H1 (cell line): Measurements from ENCODE around the gene MYO7B. TPM values are rescaled to one million over a fixed set of nuclear protein-coding genes. Genes with fewer than 3 reads are reported as not detected.

Source experiments
- CTCF ChIA-PET: fragments of 300-600 bp; sonication (Branson Sonifier 250); formaldehyde crosslinking; loops from one replicate; lab custom pipeline; 2021; ENCODE audit not compliant: partially characterized antibody; lab: Charles Lee
- POLR2A ChIA-PET: fragments of 300-600 bp; sonication (Branson Sonifier 250); formaldehyde crosslinking; loops from one replicate; lab custom pipeline; 2021; ENCODE audit warnings: inconsistent platforms; ENCODE audit not compliant: partially characterized antibody; lab: Charles Lee
- DNase-seq, 2 experiments: peaks; one replicate each; pipeline versions ENCODE4 v3.0.0 to v3.0.0-alpha.2; 2010 to 2022; ENCODE audit warnings: low spot score in 2 of 2, low read depth in 1 of 2, mixed read lengths in 1 of 2
- FAIRE-seq: peaks from 2 replicates; lab custom pipeline; 2011; peaks lifted over from hg19 to GRCh38; lab: Jason Lieb, UNC
- H2AFZ ChIP-seq: 2 replicates; pipeline ENCODE4 v1.8.1; 2012; ENCODE audit warnings: low read length, inconsistent platforms
- H2AK5ac ChIP-seq: 2 replicates; pipeline ENCODE4 v1.6.1; 2013; ENCODE audit warnings: low read depth, low read length
- H2BK120ac ChIP-seq: replicated peaks from 2 replicates; pipeline ENCODE3; 2013; ENCODE audit warnings: low read depth, low read length, inconsistent platforms
- H2BK12ac ChIP-seq: 2 replicates; pipeline ENCODE4 v1.6.1; 2013; ENCODE audit warnings: low read depth, low read length
- H2BK15ac ChIP-seq: 2 replicates; pipeline ENCODE4 v1.6.1; 2013; ENCODE audit warnings: low read length
- H2BK20ac ChIP-seq: 2 replicates; pipeline ENCODE4 v1.6.1; 2013; ENCODE audit warnings: low read length
- H2BK5ac ChIP-seq: 2 replicates; pipeline ENCODE4 v1.6.1; 2013; ENCODE audit warnings: low read depth, low read length
- H3K14ac ChIP-seq: 2 replicates; pipeline ENCODE4 v1.6.1; 2013; ENCODE audit warnings: inconsistent platforms; ENCODE audit not compliant: insufficient read length
- H3K18ac ChIP-seq: 2 replicates; pipeline ENCODE4 v1.6.1; 2013; ENCODE audit warnings: low read length; ENCODE audit errors: extremely low read depth
- H3K23ac ChIP-seq: 2 replicates; pipeline ENCODE4 v1.6.1; 2013; ENCODE audit warnings: inconsistent platforms; ENCODE audit not compliant: insufficient read length
- H3K23me2 ChIP-seq: 2 replicates; pipeline ENCODE4 v1.6.1; 2013; ENCODE audit warnings: low read depth, low read length
- H3K27ac ChIP-seq: 2 replicates; pipeline ENCODE4 v1.6.1; 2011; ENCODE audit warnings: low read depth, low read length, inconsistent platforms
- H3K27me3 ChIP-seq, 4 experiments: replicated peaks in 1 of 4; 1 replicate in 1 of 4; 2 replicates in 3 of 4; pipeline versions ENCODE4 v1.6.1 to v1.8.1; 2011 to 2013; ENCODE audit warnings: low read length in 3 of 4, mild to moderate bottlenecking in 3 of 4, inconsistent platforms in 2 of 4, mixed read lengths in 2 of 4, moderate library complexity in 1 of 4; ENCODE audit not compliant: control insufficient read depth in 3 of 4, insufficient read depth in 3 of 4; ENCODE audit errors: extremely low read depth in 1 of 4
- H3K36me3 ChIP-seq, 4 experiments: 2 replicates each; pipeline versions ENCODE4 v1.6.1 to v1.8.1; 2011 to 2013; ENCODE audit warnings: mild to moderate bottlenecking in 4 of 4, low read length in 3 of 4, moderate library complexity in 2 of 4, control low read depth in 1 of 4, inconsistent platforms in 1 of 4; ENCODE audit not compliant: insufficient read depth in 4 of 4, control insufficient read depth in 2 of 4
- H3K4ac ChIP-seq: replicated peaks from 2 replicates; pipeline ENCODE3; 2013; ENCODE audit warnings: low read length, low read depth, mixed read lengths, inconsistent platforms; ENCODE audit not compliant: insufficient read length
- H3K4me1 ChIP-seq, 4 experiments: replicated peaks in 1 of 4; 1 replicate in 1 of 4; 2 replicates in 3 of 4; pipeline versions ENCODE4 v1.6.1 to v1.8.1; 2011 to 2013; ENCODE audit warnings: low read length in 3 of 4, inconsistent platforms in 2 of 4, mixed read lengths in 1 of 4; ENCODE audit not compliant: insufficient read depth in 4 of 4, control insufficient read depth in 3 of 4
- H3K4me2 ChIP-seq, 2 experiments: 2 replicates each; pipeline versions ENCODE4 v1.6.1 to v1.8.1; 2011 to 2013; ENCODE audit warnings: low read depth in 2 of 2, low read length in 2 of 2, control low read depth in 1 of 2, inconsistent platforms in 1 of 2, mild to moderate bottlenecking in 1 of 2; ENCODE audit not compliant: insufficient read depth in 1 of 2
- H3K4me3 ChIP-seq, 4 experiments: fragments of 200-600, 300-600 bp in 1 of 4; sonication (generic), shearing (Covaris generic), sonication (Bioruptor Twin) in 1 of 4; 2 replicates each; pipeline versions ENCODE4 v1.5.1 to v1.8.1; 2011 to 2016; ENCODE audit warnings: low read length in 4 of 4, low read depth in 3 of 4, control low read depth in 2 of 4, inconsistent platforms in 2 of 4, mild to moderate bottlenecking in 2 of 4, mixed read lengths in 1 of 4, moderate library complexity in 1 of 4; ENCODE audit not compliant: insufficient read depth in 2 of 4; ENCODE audit errors: extremely low read depth in 1 of 4
- H3K56ac ChIP-seq: replicated peaks from 2 replicates; pipeline ENCODE3; 2013; ENCODE audit warnings: low read depth, mild to moderate bottlenecking, mixed read lengths, low read length, inconsistent platforms; ENCODE audit not compliant: insufficient read length
- H3K79me1 ChIP-seq: 2 replicates; pipeline ENCODE4 v1.6.1; 2013; ENCODE audit warnings: low read depth, low read length, control low read depth
- H3K79me2 ChIP-seq, 2 experiments: 2 replicates each; pipeline versions ENCODE4 v1.6.1 to v1.8.1; 2012 to 2013; ENCODE audit warnings: low read length in 2 of 2, mild to moderate bottlenecking in 2 of 2, inconsistent platforms in 1 of 2; ENCODE audit not compliant: insufficient read depth in 2 of 2, control insufficient read depth in 1 of 2
- H3K9ac ChIP-seq, 4 experiments: replicated peaks in 1 of 4; 1 replicate in 1 of 4; 2 replicates in 3 of 4; pipeline versions ENCODE4 v1.6.1 to v1.8.1; 2011 to 2013; ENCODE audit warnings: low read depth in 3 of 4, low read length in 3 of 4, control low read depth in 2 of 4, mild to moderate bottlenecking in 2 of 4, moderate library complexity in 2 of 4, inconsistent platforms in 1 of 4; ENCODE audit errors: extremely low read depth in 1 of 4
- H3K9me3 ChIP-seq, 2 experiments: 2 replicates each; pipeline versions ENCODE4 v1.6.1 to v1.8.1; 2012 to 2013; ENCODE audit warnings: mild to moderate bottlenecking in 2 of 2, moderate library complexity in 2 of 2, control low read depth in 1 of 2, inconsistent platforms in 1 of 2, low read depth in 1 of 2, low read length in 1 of 2, mixed read lengths in 1 of 2; ENCODE audit not compliant: insufficient read depth in 2 of 2
- H4K20me1 ChIP-seq, 2 experiments: replicated peaks in 1 of 2; 2 replicates each; pipeline versions ENCODE3 to v1.8.1; 2011 to 2013; ENCODE audit warnings: inconsistent platforms in 2 of 2, low read length in 2 of 2, mild to moderate bottlenecking in 1 of 2; ENCODE audit not compliant: insufficient read depth in 2 of 2, control insufficient read depth in 1 of 2
- H4K5ac ChIP-seq: 2 replicates; pipeline ENCODE4 v1.6.1; 2013; ENCODE audit warnings: low read length, low read depth, mixed read lengths, inconsistent platforms; ENCODE audit not compliant: insufficient read length
- H4K8ac ChIP-seq: 2 replicates; pipeline ENCODE4 v1.8.0; 2013; ENCODE audit warnings: mild to moderate bottlenecking, moderate library complexity, low read length, inconsistent platforms; ENCODE audit not compliant: insufficient read depth; ENCODE audit errors: extremely low read depth
- H4K91ac ChIP-seq: replicated peaks from 2 replicates; pipeline ENCODE3; 2013; ENCODE audit warnings: low read length, mixed read lengths, inconsistent platforms; ENCODE audit not compliant: insufficient read length
- GTF2F1 ChIP-seq: IDR thresholded peaks from 2 replicates; pipeline ENCODE4 v1.6.1; 2012; ENCODE audit warnings: low read depth, low read length, improper control_type of control experiment, borderline replicate concordance
- HDAC6 ChIP-seq: IDR thresholded peaks from one replicate; pipeline ENCODE4 v1.7.1; 2012; ENCODE audit warnings: low read depth, mild to moderate bottlenecking, inconsistent platforms, low read length, moderate library complexity
- PHF8 ChIP-seq: fragments of 200-600 bp; sonication (generic); conservative IDR thresholded peaks from 2 replicates; pipeline ENCODE4 v1.7.1; 2012; ENCODE audit warnings: low read depth, mild to moderate bottlenecking, inconsistent platforms, low read length, moderate library complexity
- RBBP5 ChIP-seq: IDR thresholded peaks from 2 replicates; pipeline ENCODE4 v1.7.1; 2012; ENCODE audit warnings: low read depth, mild to moderate bottlenecking, inconsistent platforms, low read length, moderate library complexity, borderline replicate concordance
- SIRT6 ChIP-seq: IDR thresholded peaks from one replicate; pipeline ENCODE4 v1.7.1; 2012; ENCODE audit warnings: low read length, inconsistent platforms
- TCF12 ChIP-seq: IDR thresholded peaks from 2 replicates; pipeline ENCODE4 v1.6.1; 2011; ENCODE audit warnings: low read depth, mild to moderate bottlenecking, low read length
- TEAD4 ChIP-seq: IDR thresholded peaks from 2 replicates; pipeline ENCODE4 v1.6.1; 2012; ENCODE audit warnings: low read depth, low read length, inconsistent platforms, mixed read lengths
- WGBS, 2 experiments: shearing (Covaris generic) in 1 of 2; methylation state at CpG; one replicate each; pipeline versions ENCODE4 v1.1.6 to v1.1.7; 2013 to 2015; ENCODE audit warnings: low lambda C conversion rate in 2 of 2, mixed read lengths in 2 of 2, inconsistent platforms in 1 of 2, low coverage in 1 of 2, missing lambda C conversion rate in 1 of 2; ENCODE audit not compliant: insufficient replicate concordance in 2 of 2, insufficient coverage in 1 of 2, insufficient read length in 1 of 2; ENCODE audit errors: extremely low coverage in 1 of 2, missing lambda C conversion rate in 1 of 2; 5-methylcytosine and 5-hydroxymethylcytosine counted together
- polyA plus RNA-seq, 7 experiments: library from polyadenylated mRNA; depleted of rRNA in 3 of 7; stranded (reverse) in 5 of 7; unstranded in 2 of 7; fragments of >200 nt in 5 of 7; fragments of 200-250 nt in 2 of 7; gene quantifications; 1 replicate in 5 of 7; 2 replicates in 1 of 7; 4 replicates in 1 of 7; pipeline versions ENCODE4 v1.2.1 to v1.2.3, GENCODE V29; 2011 to 2013; ENCODE audit warnings: missing spikeins in 2 of 7, mixed read lengths in 2 of 7
- total RNA-seq: library from RNA; stranded (reverse); fragmentation: NEBNext Ultra II Directional; extraction: Animal tissue kit (Norgen Biotek cat#: 25700); gene quantifications from 2 replicates; pipeline ENCODE4 v1.2.1, GENCODE V29; 2021

The MYO7B gene
- total and polyA plus RNA-seq, 2 of the 8 experiments (the other 6 are each of a cell fraction or from before 2014, with no cell fraction given), result not detected

- Histone ChIP-seq H3K14ac (no peak overlapping the region), H3K27ac (no peak overlapping the region), H3K79me2 (peaks cover 19 to 75% of the 10 kb centered on the region in 2 experiments), H2BK12ac (no peak overlapping the region), H2AFZ (no peak overlapping the region), H3K23ac (no peak overlapping the region), H3K18ac (no peak overlapping the region), H3K4me1 (peaks cover 0 to 9% (median 7%) of the 10 kb centered on the region in 4 experiments; a peak in 4 of 7 replicates), H3K4ac (no peak overlapping the region), H2AK5ac (no peak overlapping the region), H2BK5ac (no peak overlapping the region), H3K56ac (no peak overlapping the region), H3K4me2 (no peak overlapping the region), H3K27me3 (no peaks in the 10 kb centered on the region), H4K20me1 (peaks cover 5 to 6% of the 10 kb centered on the region in 2 experiments), H3K9me3 (no peaks in the 10 kb centered on the region), H3K23me2 (peaks cover 11% of the 10 kb centered on the region), H4K8ac (no peak overlapping the region), H2BK20ac (no peak overlapping the region), H2BK15ac (no peak overlapping the region), H4K91ac (no peak overlapping the region), H3K4me3 (no peak overlapping the region), H2BK120ac (no peak overlapping the region), H3K36me3 (peaks cover 0 to 29% (median 15%) of the 10 kb centered on the region in 4 experiments; a peak in 6 of 8 replicates), H3K79me1 (no peaks in the 10 kb centered on the region; the same call in 1 of the 2 replicates), H3K9ac (no peak overlapping the region), H4K5ac (no peak overlapping the region)
- 91% methylated on average over 8 of the region's 8 CpGs; no CpG with 5 or more reads in 1 of the 2 experiments for WGBS, 2 experiments
- ChIA-PET CTCF (no interaction called here), POLR2A (no interaction called here)
- no peak for FAIRE-seq
- TF ChIP-seq TCF12 (no peak), RBBP5 (no peak), TEAD4 (no peak), SIRT6 (no peak), PHF8 (no peak), HDAC6 (no peak), GTF2F1 (no peak)
- no peak for DNase-seq
Observed at GRCh38 chr2:127523269-127523939, 12.1 kb upstream of the MYO7B start.
